ENCODE measurements around the gene SRGAP1.
"Not testable (repeated sequence)": the region's sequence is repeated elsewhere in the genome, so short reads cannot be mapped to it uniquely, and the experiment has no call there.

SRGAP1 gene

GRCh38 chr12:64170024-64170423 is 325.5 kb downstream of the SRGAP1 start:
- no peak for DNase-seq (ENCODE audit: low spot score)

- DNase-seq (ENCODE audit: low spot score) = no peak
Measured at GRCh38 chr12:64170730-64171129, 326.2 kb downstream of the SRGAP1 start.

GRCh38 chr12:64171715-64172114 is 327.2 kb downstream of the SRGAP1 start:
- no peak for DNase-seq (ENCODE audit: low spot score)

DNA sequence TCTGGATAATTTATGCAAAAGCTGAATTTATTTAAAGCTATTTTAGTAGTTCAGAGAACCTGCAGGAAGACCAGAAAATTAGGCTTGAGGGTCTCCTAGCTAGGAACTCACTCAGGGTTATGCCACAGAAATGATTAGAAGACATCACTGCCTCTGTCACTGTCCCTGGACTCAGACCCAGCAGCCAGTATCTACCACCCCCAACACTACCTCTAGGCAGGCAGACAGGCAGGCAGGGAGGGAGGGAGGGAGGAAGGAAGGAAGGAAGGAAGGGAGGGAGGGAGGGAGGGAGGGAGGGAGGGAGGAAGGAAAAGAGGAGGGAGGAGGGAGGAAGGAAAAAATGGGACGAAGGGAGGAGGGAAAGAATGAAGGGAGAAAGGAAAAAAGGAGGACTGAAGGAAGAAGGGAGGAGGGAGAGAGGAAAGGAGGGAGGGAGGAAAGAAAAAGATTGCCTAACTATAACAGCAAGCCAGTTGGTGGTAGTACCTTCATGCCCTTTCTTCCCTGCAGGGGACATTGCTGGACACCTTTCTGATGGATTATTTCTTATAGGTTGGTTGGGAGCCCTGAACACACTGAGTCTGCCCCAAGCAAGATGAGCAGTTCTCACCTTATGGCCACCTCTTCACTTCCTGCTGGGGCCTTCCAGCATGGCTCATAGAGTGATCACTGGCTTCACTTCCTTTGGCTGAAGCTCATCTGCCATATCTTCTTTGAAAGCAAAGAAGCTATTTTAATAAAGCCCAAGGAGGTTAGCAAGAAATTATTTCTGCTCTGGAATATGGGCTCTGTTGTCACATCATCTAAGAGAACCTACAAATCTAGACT is 327.9 kb downstream of the SRGAP1 start:
- DNase-seq (ENCODE audit: low spot score) = no peak

DNA sequence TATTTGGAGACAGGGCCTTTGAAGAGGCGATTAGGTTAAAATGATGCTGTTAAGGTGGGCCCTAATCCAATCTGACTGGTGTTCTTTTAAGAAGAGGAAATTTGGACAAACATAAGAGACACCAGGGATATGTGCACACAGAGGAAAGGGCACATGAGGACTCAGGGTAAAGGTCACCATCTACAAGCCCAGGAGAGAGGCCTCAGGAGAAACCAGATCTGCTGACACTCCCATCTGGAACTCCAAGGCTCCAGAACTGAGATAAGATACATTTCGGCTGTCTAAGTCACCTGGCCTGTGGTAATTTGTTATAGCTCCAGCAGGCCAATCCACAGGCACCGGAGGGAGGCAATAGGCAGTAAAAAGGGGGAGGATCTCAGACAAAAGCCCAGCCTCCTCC is 329.0 kb downstream of the SRGAP1 start:
- DNase-seq (ENCODE audit: low spot score) = no peak

GRCh38 chr12:64175254-64175945 is 330.9 kb downstream of the SRGAP1 start:
- DNase-seq (ENCODE audit: low spot score) = peak; percentile 65

DNA sequence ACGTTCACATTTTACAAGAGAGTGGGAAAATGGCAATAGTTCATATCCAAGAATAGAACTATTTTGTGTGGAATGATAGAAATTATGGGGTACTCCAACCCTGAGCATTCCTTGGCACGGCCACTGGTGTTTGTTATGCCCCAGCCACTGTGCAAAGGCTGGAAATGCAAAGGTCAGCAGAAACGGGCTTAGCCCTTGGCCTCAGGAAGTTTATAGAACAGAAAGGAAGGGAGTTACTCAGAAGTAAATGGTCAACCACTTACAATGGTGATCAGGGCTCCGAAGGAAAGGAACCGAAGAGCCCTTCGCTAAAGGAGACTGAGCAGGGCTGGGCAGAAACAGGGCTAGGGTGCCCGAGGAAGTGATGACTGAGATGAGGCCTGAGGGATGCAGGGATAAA is 332.5 kb downstream of the SRGAP1 start:
- DNase-seq (ENCODE audit: low spot score) = no peak

- DNase-seq (ENCODE audit: low spot score) = no peak
Measured at GRCh38 chr12:64178122-64178521, 333.6 kb downstream of the SRGAP1 start.

DNA sequence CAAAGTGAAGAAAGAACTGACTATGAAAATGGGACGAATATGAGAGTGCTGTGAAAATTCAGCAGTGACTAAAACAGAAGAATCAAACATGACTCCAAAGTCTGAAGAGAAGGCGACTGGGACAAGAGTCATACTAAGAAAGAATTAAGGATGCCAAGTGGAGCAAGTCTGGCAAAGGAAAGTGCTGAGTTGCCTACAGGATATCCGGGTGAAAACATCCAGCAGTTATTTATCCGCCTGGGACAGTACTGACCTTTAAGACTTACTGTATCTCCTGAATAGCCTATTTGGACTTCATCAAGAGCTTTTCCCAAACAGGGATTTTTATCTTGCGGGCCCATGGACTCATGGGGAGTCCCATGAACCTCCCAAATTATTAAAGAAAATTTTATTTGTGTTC is 336.5 kb downstream of the SRGAP1 start:
- DNase-seq (ENCODE audit: low spot score) = no peak

- peak; percentile 52 for DNase-seq (ENCODE audit: low spot score)
Measured at GRCh38 chr12:64181430-64182291, 337.2 kb downstream of the SRGAP1 start.

DNA sequence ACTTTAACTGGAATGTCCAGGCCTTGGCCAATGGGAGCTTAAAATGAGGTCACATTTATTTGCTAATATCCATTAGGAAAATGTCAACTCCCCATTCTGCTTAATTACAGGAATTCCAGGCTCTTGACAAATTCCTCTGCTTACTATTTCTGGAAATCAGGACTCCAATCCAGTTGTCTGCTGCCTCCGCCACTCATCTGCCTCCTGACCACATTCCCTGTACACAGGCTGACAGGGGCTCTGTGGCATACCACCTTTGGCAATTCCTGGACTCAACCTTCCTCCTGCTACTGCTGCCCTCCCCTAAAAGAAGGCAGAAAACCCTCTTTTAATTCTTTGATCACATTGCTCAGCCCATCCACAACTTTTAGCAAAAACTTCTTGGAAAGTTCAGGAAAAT is 339.7 kb downstream of the SRGAP1 start:
- DNase-seq (ENCODE audit: low spot score) = no peak

DNA sequence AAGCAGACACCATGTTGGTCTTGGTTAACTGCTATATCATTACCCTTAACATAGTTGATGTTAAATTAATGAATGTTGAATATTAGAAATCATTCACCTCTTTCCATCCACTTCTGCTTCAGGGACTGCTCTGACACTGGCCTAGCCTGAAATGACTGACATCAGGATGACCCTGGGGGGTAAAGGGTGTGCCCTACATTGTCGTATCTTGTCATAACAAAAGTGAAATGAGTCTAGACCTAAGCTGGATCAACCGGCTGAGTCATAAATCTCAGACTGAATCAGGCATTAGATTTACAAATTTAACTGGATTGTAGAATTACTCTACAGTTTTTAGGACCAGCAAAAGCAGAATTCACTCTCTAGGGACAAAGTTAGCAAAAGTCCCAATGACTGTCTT is 342.3 kb downstream of the SRGAP1 start:
- DNase-seq (ENCODE audit: low spot score) = no peak

DNA sequence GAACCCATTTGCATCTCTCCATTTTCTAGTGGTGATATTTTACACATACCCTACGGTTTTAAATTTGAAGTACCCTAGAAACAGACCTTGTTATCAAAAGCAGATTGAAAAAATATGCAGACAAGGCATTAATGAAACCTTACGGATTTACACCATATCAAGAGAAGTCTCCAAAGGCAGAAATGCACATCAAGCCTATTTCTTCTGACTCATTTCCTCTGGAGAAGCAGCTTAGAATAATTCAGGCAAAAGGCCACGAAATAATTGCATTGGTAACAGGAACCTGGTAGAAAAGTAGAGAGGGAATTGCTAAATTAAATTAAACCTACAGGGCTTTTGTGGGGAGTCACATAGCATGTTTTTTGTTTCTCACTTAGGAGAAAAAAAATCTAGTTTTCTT is 342.9 kb downstream of the SRGAP1 start:
- DNase-seq (ENCODE audit: low spot score) = no peak

DNA sequence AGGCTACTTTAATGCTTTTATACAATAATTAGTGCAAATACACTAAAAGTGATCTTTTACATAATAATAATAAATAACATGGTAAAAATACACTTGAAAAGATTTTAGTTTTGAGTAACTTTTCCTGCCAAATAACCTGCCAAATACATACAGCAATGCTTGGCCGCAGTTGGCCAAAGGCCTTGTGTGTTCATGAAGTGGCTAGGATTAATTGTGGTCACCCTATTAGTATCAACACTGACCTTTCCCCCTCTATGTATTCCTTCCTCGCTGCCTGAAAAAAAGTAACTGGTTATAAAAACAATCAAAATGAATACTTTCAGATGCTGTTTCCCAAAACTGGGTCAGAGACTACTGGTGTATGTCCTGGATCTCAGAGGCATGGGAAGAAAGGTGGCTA is 343.3 kb downstream of the SRGAP1 start:
- DNase-seq (ENCODE audit: low spot score) = no peak

DNA sequence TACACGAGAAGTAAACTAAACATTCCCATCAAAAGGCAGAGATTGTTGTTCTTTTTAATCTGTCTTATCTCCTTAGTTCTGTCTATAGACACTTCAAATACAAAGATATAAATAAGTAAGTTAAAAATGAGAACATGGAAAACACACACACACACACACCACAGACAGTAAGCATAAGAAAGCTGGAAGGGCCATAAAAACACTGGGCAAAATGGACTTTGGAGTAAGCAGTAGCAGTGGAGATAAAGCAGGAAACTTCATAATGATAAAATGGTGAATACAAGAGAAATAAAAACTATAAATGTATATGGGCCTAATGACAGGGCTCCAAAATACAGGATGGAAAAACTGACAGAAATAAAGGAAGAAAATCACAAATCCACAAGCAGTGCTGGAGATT is 345.0 kb downstream of the SRGAP1 start:
- DNase-seq (ENCODE audit: low spot score) = no peak

DNA sequence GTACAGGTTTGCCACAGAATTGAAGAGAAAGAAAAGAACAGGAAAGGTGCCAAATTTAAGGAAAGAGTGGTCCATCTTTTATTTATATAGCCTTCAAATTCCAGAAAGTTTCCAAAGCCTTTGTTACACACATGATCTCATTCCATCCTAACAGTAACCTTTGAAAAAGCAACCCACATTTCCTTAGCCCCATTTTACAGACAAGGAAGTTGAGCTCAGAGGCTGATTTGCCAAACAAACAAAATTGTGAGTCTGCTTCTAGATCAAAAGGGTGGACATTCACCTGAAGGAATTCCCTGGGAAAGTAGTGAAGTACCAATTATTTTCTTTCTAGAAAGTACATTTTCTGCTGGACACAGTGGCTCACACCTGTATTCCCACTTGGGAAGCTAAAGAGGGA is 345.6 kb downstream of the SRGAP1 start:
- DNase-seq (ENCODE audit: low spot score) = no peak

DNA sequence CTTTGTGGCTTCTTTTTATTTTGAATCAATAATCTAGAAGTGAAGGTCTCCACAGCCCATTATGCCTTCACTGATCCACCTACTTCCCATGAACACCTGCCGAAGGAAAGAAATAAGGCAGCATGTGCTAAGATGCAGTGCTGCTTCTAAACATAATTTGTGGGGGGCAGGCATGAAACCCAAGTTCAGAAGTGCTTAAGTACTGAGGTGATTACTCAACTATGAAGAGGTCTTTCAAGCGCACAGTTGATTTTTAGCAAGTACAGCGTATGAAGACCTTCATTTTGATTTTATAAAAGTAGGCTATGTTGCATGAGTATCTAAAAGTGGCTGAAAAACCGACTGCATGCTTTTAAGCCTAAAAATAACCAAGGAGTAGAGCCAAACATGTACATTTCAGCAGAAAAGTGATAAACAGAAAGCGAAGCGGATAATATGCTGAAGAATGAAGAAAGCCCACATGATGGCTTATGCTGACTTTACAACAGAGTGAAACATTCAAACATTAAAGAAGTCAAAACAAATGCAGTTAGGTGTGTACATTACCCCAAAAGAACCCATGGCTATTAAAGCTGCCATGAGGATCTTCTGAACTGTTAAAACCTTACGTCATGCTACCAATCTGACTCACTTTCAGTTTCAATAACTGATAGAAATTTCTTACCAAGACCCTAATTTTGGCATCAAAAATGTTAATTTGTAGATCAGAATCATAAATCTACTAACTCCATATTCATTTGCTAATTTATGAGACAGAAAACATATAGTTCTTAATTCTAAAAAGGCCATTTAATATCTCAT is 348.3 kb downstream of the SRGAP1 start:
- DNase-seq (ENCODE audit: low spot score) = no peak

- no peak for DNase-seq (ENCODE audit: low spot score)
Measured at GRCh38 chr12:64193931-64194330, 349.4 kb downstream of the SRGAP1 start.

- no peak for DNase-seq (ENCODE audit: low spot score)
Measured at GRCh38 chr12:64194333-64195149, 350.0 kb downstream of the SRGAP1 start.

- DNase-seq (ENCODE audit: low spot score) = not testable (repeated sequence)
Measured at GRCh38 chr12:64195841-64196240, 351.3 kb downstream of the SRGAP1 start.

- DNase-seq (ENCODE audit: low spot score) = no peak
Measured at GRCh38 chr12:64203036-64203435, 358.5 kb downstream of the SRGAP1 start.

Data from iPS-NIHi11 (cell line).